ENCODE measurements around the gene RASGRF2.

The RASGRF2 gene

GRCh38 chr5:81245871-81246235, 285.7 kb downstream of the RASGRF2 start:
- DNase-seq, result no peak
- Mint-ChIP-seq H3K27me3 (ENCODE audit: low read depth, poor library complexity) (no peaks in the 10 kb centered on the region), H3K27ac (peak overlapping the region; percentile 86), H3K36me3 (ENCODE audit: low read depth) (peaks cover 28% of the 10 kb centered on the region), H3K9me3 (peaks cover 11% of the 10 kb centered on the region), H3K4me3 (no peak overlapping the region), H3K4me1 (peaks cover 51% of the 10 kb centered on the region)
- TF ChIP-seq CTCF (IDR thresholded peaks at IDR 0.05), result no peak

- H3K4me3 Mint-ChIP-seq, result no peak overlapping the region
Observed at GRCh38 chr5:81246697-81247096, 286.5 kb downstream of the RASGRF2 start.

GRCh38 chr5:81247441-81247972, 287.3 kb downstream of the RASGRF2 start:
- Mint-ChIP-seq H3K36me3 (ENCODE audit: low read depth) (peaks cover 41% of the 10 kb centered on the region), H3K4me3 (no peak overlapping the region), H3K27me3 (ENCODE audit: low read depth, poor library complexity) (no peaks in the 10 kb centered on the region), H3K4me1 (peaks cover 34% of the 10 kb centered on the region), H3K27ac (peak overlapping the region; percentile 86), H3K9me3 (peaks cover 12% of the 10 kb centered on the region)
- TF ChIP-seq CTCF (IDR thresholded peaks at IDR 0.05), result no peak
- DNase-seq, result no peak

More at GRCh38 chr5:81246697-81247096, 286.5 kb downstream of the RASGRF2 start:
- Mint-ChIP-seq H3K36me3 (ENCODE audit: low read depth) (peaks cover 35% of the 10 kb centered on the region), H3K27me3 (ENCODE audit: low read depth, poor library complexity) (no peaks in the 10 kb centered on the region), H3K9me3 (peaks cover 12% of the 10 kb centered on the region), H3K27ac (peak overlapping the region; percentile 86), H3K4me1 (peaks cover 43% of the 10 kb centered on the region)
- TF ChIP-seq CTCF (IDR thresholded peaks at IDR 0.05), result no peak
- no peak for DNase-seq

- no peak overlapping the region for H3K27ac Mint-ChIP-seq
- H3K27me3 Mint-ChIP-seq (ENCODE audit: low read depth, poor library complexity), result no peaks in the 10 kb centered on the region
- no peak overlapping the region for H3K4me3 Mint-ChIP-seq
- no peak for TF ChIP-seq CTCF (IDR thresholded peaks at IDR 0.05)
- DNase-seq, result no peak
- peaks cover 54% of the 10 kb centered on the region for H3K36me3 Mint-ChIP-seq (ENCODE audit: low read depth)
- H3K9me3 Mint-ChIP-seq, result peaks cover 12% of the 10 kb centered on the region
- H3K4me1 Mint-ChIP-seq, result peaks cover 26% of the 10 kb centered on the region
Observed at GRCh38 chr5:81249240-81249639, 289.1 kb downstream of the RASGRF2 start.

- Mint-ChIP-seq H3K27me3 (ENCODE audit: low read depth, poor library complexity) (no peaks in the 10 kb centered on the region), H3K9me3 (peaks cover 12% of the 10 kb centered on the region), H3K4me1 (peaks cover 26% of the 10 kb centered on the region), H3K36me3 (ENCODE audit: low read depth) (peaks cover 56% of the 10 kb centered on the region), H3K27ac (no peak overlapping the region), H3K4me3 (no peak overlapping the region)
- TF ChIP-seq CTCF (IDR thresholded peaks at IDR 0.05), result no peak
- DNase-seq, result no peak
Observed at GRCh38 chr5:81250004-81250403, 289.8 kb downstream of the RASGRF2 start.

- Mint-ChIP-seq H3K4me3 (no peak overlapping the region), H3K36me3 (ENCODE audit: low read depth) (peaks cover 60% of the 10 kb centered on the region), H3K27me3 (ENCODE audit: low read depth, poor library complexity) (no peaks in the 10 kb centered on the region), H3K4me1 (peaks cover 13% of the 10 kb centered on the region), H3K27ac (no peak overlapping the region), H3K9me3 (peaks cover 12% of the 10 kb centered on the region)
- TF ChIP-seq CTCF (IDR thresholded peaks at IDR 0.05), result no peak
- DNase-seq, result no peak
Observed at GRCh38 chr5:81251922-81252321, 291.8 kb downstream of the RASGRF2 start.

All from nephron progenitor cell (in vitro differentiated cells).